ENCODE results near the gene TARS2. TPM values are rescaled to one million over a fixed set of nuclear protein-coding genes. Genes with fewer than 3 reads are reported as not detected.

TARS2 gene
- total and polyA plus RNA-seq, 2 of the 13 experiments (the other 11 are each of a cell fraction or from before 2014, with no cell fraction given), result 21.3 to 22.8 TPM

GRCh38 chr1:150544204-150544603, 57.0 kb downstream of the TARS2 start (continued):
- TF ChIP-seq ZNF609 (CRISPR knock-in tag; IDR thresholded peaks at IDR 0.05; ENCODE audit: borderline replicate concordance) (no peak), SYNCRIP (IDR thresholded peaks at IDR 0.05; ENCODE audit: insufficient read depth, low read depth, low read length) (no peak), HMGA1 (CRISPR knock-in tag; conservative IDR thresholded peaks at IDR 0.05) (no peak), ZBTB3 (CRISPR knock-in tag; IDR thresholded peaks at IDR 0.05; ENCODE audit: borderline replicate concordance, low read depth) (no peak), ARID3A (IDR thresholded peaks at IDR 0.05; ENCODE audit: low read depth, low read length) (no peak), CEBPB (IDR thresholded peaks at IDR 0.05; ENCODE audit: borderline replicate concordance, low read depth, low read length) (no peak)
